H1 (cell line): Measurements from ENCODE around the gene UBE2O. TPM values are rescaled to one million over a fixed set of nuclear protein-coding genes. Genes with fewer than 3 reads are reported as not detected.

Experiments
- CTCF ChIA-PET: fragments of 300-600 bp; sonication (Branson Sonifier 250); formaldehyde crosslinking; loops from one replicate; lab custom pipeline; 2021; ENCODE audit not compliant: partially characterized antibody; lab: Charles Lee
- POLR2A ChIA-PET: fragments of 300-600 bp; sonication (Branson Sonifier 250); formaldehyde crosslinking; loops from one replicate; lab custom pipeline; 2021; ENCODE audit warnings: inconsistent platforms; ENCODE audit not compliant: partially characterized antibody; lab: Charles Lee
- DNase-seq, 2 experiments: peaks; one replicate each; pipeline versions ENCODE4 v3.0.0 to v3.0.0-alpha.2; 2010 to 2022; ENCODE audit warnings: low spot score in 2 of 2, low read depth in 1 of 2, mixed read lengths in 1 of 2
- FAIRE-seq: peaks from 2 replicates; lab custom pipeline; 2011; peaks lifted over from hg19 to GRCh38; lab: Jason Lieb, UNC
- H2AFZ ChIP-seq: 2 replicates; pipeline ENCODE4 v1.8.1; 2012; ENCODE audit warnings: low read length, inconsistent platforms
- H2AK5ac ChIP-seq: 2 replicates; pipeline ENCODE4 v1.6.1; 2013; ENCODE audit warnings: low read depth, low read length
- H2BK120ac ChIP-seq: replicated peaks from 2 replicates; pipeline ENCODE3; 2013; ENCODE audit warnings: low read depth, low read length, inconsistent platforms
- H2BK12ac ChIP-seq: 2 replicates; pipeline ENCODE4 v1.6.1; 2013; ENCODE audit warnings: low read depth, low read length
- H2BK15ac ChIP-seq: 2 replicates; pipeline ENCODE4 v1.6.1; 2013; ENCODE audit warnings: low read length
- H2BK20ac ChIP-seq: 2 replicates; pipeline ENCODE4 v1.6.1; 2013; ENCODE audit warnings: low read length
- H2BK5ac ChIP-seq: 2 replicates; pipeline ENCODE4 v1.6.1; 2013; ENCODE audit warnings: low read depth, low read length
- H3K14ac ChIP-seq: 2 replicates; pipeline ENCODE4 v1.6.1; 2013; ENCODE audit warnings: inconsistent platforms; ENCODE audit not compliant: insufficient read length
- H3K18ac ChIP-seq: 2 replicates; pipeline ENCODE4 v1.6.1; 2013; ENCODE audit warnings: low read length; ENCODE audit errors: extremely low read depth
- H3K23ac ChIP-seq: 2 replicates; pipeline ENCODE4 v1.6.1; 2013; ENCODE audit warnings: inconsistent platforms; ENCODE audit not compliant: insufficient read length
- H3K23me2 ChIP-seq: 2 replicates; pipeline ENCODE4 v1.6.1; 2013; ENCODE audit warnings: low read depth, low read length
- H3K27ac ChIP-seq: 2 replicates; pipeline ENCODE4 v1.6.1; 2011; ENCODE audit warnings: low read depth, low read length, inconsistent platforms
- H3K27me3 ChIP-seq, 4 experiments: replicated peaks in 1 of 4; 1 replicate in 1 of 4; 2 replicates in 3 of 4; pipeline versions ENCODE4 v1.6.1 to v1.8.1; 2011 to 2013; ENCODE audit warnings: low read length in 3 of 4, mild to moderate bottlenecking in 3 of 4, inconsistent platforms in 2 of 4, mixed read lengths in 2 of 4, moderate library complexity in 1 of 4; ENCODE audit not compliant: control insufficient read depth in 3 of 4, insufficient read depth in 3 of 4; ENCODE audit errors: extremely low read depth in 1 of 4
- H3K36me3 ChIP-seq, 4 experiments: 2 replicates each; pipeline versions ENCODE4 v1.6.1 to v1.8.1; 2011 to 2013; ENCODE audit warnings: mild to moderate bottlenecking in 4 of 4, low read length in 3 of 4, moderate library complexity in 2 of 4, control low read depth in 1 of 4, inconsistent platforms in 1 of 4; ENCODE audit not compliant: insufficient read depth in 4 of 4, control insufficient read depth in 2 of 4
- H3K4ac ChIP-seq: replicated peaks from 2 replicates; pipeline ENCODE3; 2013; ENCODE audit warnings: low read length, low read depth, mixed read lengths, inconsistent platforms; ENCODE audit not compliant: insufficient read length
- H3K4me1 ChIP-seq, 4 experiments: replicated peaks in 1 of 4; 1 replicate in 1 of 4; 2 replicates in 3 of 4; pipeline versions ENCODE4 v1.6.1 to v1.8.1; 2011 to 2013; ENCODE audit warnings: low read length in 3 of 4, inconsistent platforms in 2 of 4, mixed read lengths in 1 of 4; ENCODE audit not compliant: insufficient read depth in 4 of 4, control insufficient read depth in 3 of 4
- H3K4me2 ChIP-seq, 2 experiments: 2 replicates each; pipeline versions ENCODE4 v1.6.1 to v1.8.1; 2011 to 2013; ENCODE audit warnings: low read depth in 2 of 2, low read length in 2 of 2, control low read depth in 1 of 2, inconsistent platforms in 1 of 2, mild to moderate bottlenecking in 1 of 2; ENCODE audit not compliant: insufficient read depth in 1 of 2
- H3K4me3 ChIP-seq, 4 experiments: fragments of 200-600, 300-600 bp in 1 of 4; sonication (generic), shearing (Covaris generic), sonication (Bioruptor Twin) in 1 of 4; 2 replicates each; pipeline versions ENCODE4 v1.5.1 to v1.8.1; 2011 to 2016; ENCODE audit warnings: low read length in 4 of 4, low read depth in 3 of 4, control low read depth in 2 of 4, inconsistent platforms in 2 of 4, mild to moderate bottlenecking in 2 of 4, mixed read lengths in 1 of 4, moderate library complexity in 1 of 4; ENCODE audit not compliant: insufficient read depth in 2 of 4; ENCODE audit errors: extremely low read depth in 1 of 4
- H3K56ac ChIP-seq: replicated peaks from 2 replicates; pipeline ENCODE3; 2013; ENCODE audit warnings: low read depth, mild to moderate bottlenecking, mixed read lengths, low read length, inconsistent platforms; ENCODE audit not compliant: insufficient read length
- H3K79me1 ChIP-seq: 2 replicates; pipeline ENCODE4 v1.6.1; 2013; ENCODE audit warnings: low read depth, low read length, control low read depth
- H3K79me2 ChIP-seq, 2 experiments: 2 replicates each; pipeline versions ENCODE4 v1.6.1 to v1.8.1; 2012 to 2013; ENCODE audit warnings: low read length in 2 of 2, mild to moderate bottlenecking in 2 of 2, inconsistent platforms in 1 of 2; ENCODE audit not compliant: insufficient read depth in 2 of 2, control insufficient read depth in 1 of 2
- H3K9ac ChIP-seq, 4 experiments: replicated peaks in 1 of 4; 1 replicate in 1 of 4; 2 replicates in 3 of 4; pipeline versions ENCODE4 v1.6.1 to v1.8.1; 2011 to 2013; ENCODE audit warnings: low read depth in 3 of 4, low read length in 3 of 4, control low read depth in 2 of 4, mild to moderate bottlenecking in 2 of 4, moderate library complexity in 2 of 4, inconsistent platforms in 1 of 4; ENCODE audit errors: extremely low read depth in 1 of 4
- H3K9me3 ChIP-seq, 2 experiments: 2 replicates each; pipeline versions ENCODE4 v1.6.1 to v1.8.1; 2012 to 2013; ENCODE audit warnings: mild to moderate bottlenecking in 2 of 2, moderate library complexity in 2 of 2, control low read depth in 1 of 2, inconsistent platforms in 1 of 2, low read depth in 1 of 2, low read length in 1 of 2, mixed read lengths in 1 of 2; ENCODE audit not compliant: insufficient read depth in 2 of 2
- H4K20me1 ChIP-seq, 2 experiments: replicated peaks in 1 of 2; 2 replicates each; pipeline versions ENCODE3 to v1.8.1; 2011 to 2013; ENCODE audit warnings: inconsistent platforms in 2 of 2, low read length in 2 of 2, mild to moderate bottlenecking in 1 of 2; ENCODE audit not compliant: insufficient read depth in 2 of 2, control insufficient read depth in 1 of 2
- H4K5ac ChIP-seq: 2 replicates; pipeline ENCODE4 v1.6.1; 2013; ENCODE audit warnings: low read length, low read depth, mixed read lengths, inconsistent platforms; ENCODE audit not compliant: insufficient read length
- H4K8ac ChIP-seq: 2 replicates; pipeline ENCODE4 v1.8.0; 2013; ENCODE audit warnings: mild to moderate bottlenecking, moderate library complexity, low read length, inconsistent platforms; ENCODE audit not compliant: insufficient read depth; ENCODE audit errors: extremely low read depth
- H4K91ac ChIP-seq: replicated peaks from 2 replicates; pipeline ENCODE3; 2013; ENCODE audit warnings: low read length, mixed read lengths, inconsistent platforms; ENCODE audit not compliant: insufficient read length
- ASH2L ChIP-seq: fragments of 200-600, 300-600 bp; sonication (generic); IDR thresholded peaks from one replicate; pipeline ENCODE4 v1.7.1; 2017; ENCODE audit warnings: low read length
- CEBPB ChIP-seq: IDR thresholded peaks from 2 replicates; pipeline ENCODE4 v1.6.1; 2012; ENCODE audit warnings: low read depth, low read length
- CREB1 ChIP-seq: IDR thresholded peaks from 2 replicates; pipeline ENCODE4 v1.6.1; 2012; ENCODE audit warnings: inconsistent platforms
- EGR1 ChIP-seq: IDR thresholded peaks from 2 replicates; pipeline ENCODE4 v1.6.1; 2011; ENCODE audit warnings: low read depth, low read length, borderline replicate concordance
- EP300 ChIP-seq, 2 experiments: IDR thresholded peaks; 1 replicate in 1 of 2; 2 replicates in 1 of 2; pipeline ENCODE4 v1.6.1; 2011 to 2012; ENCODE audit warnings: low read depth in 2 of 2, low read length in 2 of 2, mild to moderate bottlenecking in 2 of 2, borderline replicate concordance in 1 of 2, inconsistent platforms in 1 of 2, moderate library complexity in 1 of 2
- FOSL1 ChIP-seq: IDR thresholded peaks from 2 replicates; pipeline ENCODE4 v1.6.1; 2011; ENCODE audit warnings: mild to moderate bottlenecking, low read depth, low read length, moderate library complexity; ENCODE audit not compliant: insufficient read depth
- GABPA ChIP-seq: IDR thresholded peaks from 2 replicates; pipeline ENCODE4 v1.6.1; 2011; ENCODE audit warnings: mild to moderate bottlenecking, low read length, moderate library complexity, borderline replicate concordance; ENCODE audit not compliant: insufficient read depth
- KDM1A ChIP-seq: fragments of 200-600, 300-600 bp; sonication (generic); IDR thresholded peaks from 2 replicates; pipeline ENCODE4 v1.7.1; 2016; ENCODE audit warnings: mild to moderate bottlenecking, low read length, borderline replicate concordance
- RAD21 ChIP-seq, 2 experiments: IDR thresholded peaks in 1 of 2; conservative IDR thresholded peaks in 1 of 2; 2 replicates each; pipeline ENCODE4 v1.6.1; 2011; ENCODE audit warnings: low read depth in 2 of 2, low read length in 2 of 2, improper control_type of control experiment in 1 of 2, inconsistent platforms in 1 of 2, mild to moderate bottlenecking in 1 of 2, moderate library complexity in 1 of 2
- RBBP5 ChIP-seq: IDR thresholded peaks from 2 replicates; pipeline ENCODE4 v1.7.1; 2012; ENCODE audit warnings: low read depth, mild to moderate bottlenecking, inconsistent platforms, low read length, moderate library complexity, borderline replicate concordance
- SP2 ChIP-seq: IDR thresholded peaks from 2 replicates; pipeline ENCODE4 v1.6.1; 2012; ENCODE audit warnings: mild to moderate bottlenecking, low read length, inconsistent platforms
- TAF7 ChIP-seq: optimal IDR thresholded peaks from 2 replicates; pipeline ENCODE3; 2011; ENCODE audit warnings: low read depth, mild to moderate bottlenecking, inconsistent platforms, low read length, moderate library complexity, borderline replicate concordance
- TCF12 ChIP-seq: IDR thresholded peaks from 2 replicates; pipeline ENCODE4 v1.6.1; 2011; ENCODE audit warnings: low read depth, mild to moderate bottlenecking, low read length
- whole genome bisulfite sequencing, 2 experiments: shearing (Covaris generic) in 1 of 2; methylation state at CpG; one replicate each; pipeline versions ENCODE4 v1.1.6 to v1.1.7; 2013 to 2015; ENCODE audit warnings: low lambda C conversion rate in 2 of 2, mixed read lengths in 2 of 2, inconsistent platforms in 1 of 2, low coverage in 1 of 2, missing lambda C conversion rate in 1 of 2; ENCODE audit not compliant: insufficient replicate concordance in 2 of 2, insufficient coverage in 1 of 2, insufficient read length in 1 of 2; ENCODE audit errors: extremely low coverage in 1 of 2, missing lambda C conversion rate in 1 of 2; 5-methylcytosine and 5-hydroxymethylcytosine counted together
- polyA plus RNA-seq, 7 experiments: library from polyadenylated mRNA; depleted of rRNA in 3 of 7; stranded (reverse) in 5 of 7; unstranded in 2 of 7; fragments of >200 nt in 5 of 7; fragments of 200-250 nt in 2 of 7; gene quantifications; 1 replicate in 5 of 7; 2 replicates in 1 of 7; 4 replicates in 1 of 7; pipeline versions ENCODE4 v1.2.1 to v1.2.3, GENCODE V29; 2011 to 2013; ENCODE audit warnings: missing spikeins in 2 of 7, mixed read lengths in 2 of 7
- total RNA-seq: library from RNA; stranded (reverse); fragmentation: NEBNext Ultra II Directional; extraction: Animal tissue kit (Norgen Biotek cat#: 25700); gene quantifications from 2 replicates; pipeline ENCODE4 v1.2.1, GENCODE V29; 2021

UBE2O gene
- total and polyA plus RNA-seq, 2 of the 8 experiments (the other 6 are each of a cell fraction or from before 2014, with no cell fraction given): 24.4 to 63.0 TPM

DNA sequence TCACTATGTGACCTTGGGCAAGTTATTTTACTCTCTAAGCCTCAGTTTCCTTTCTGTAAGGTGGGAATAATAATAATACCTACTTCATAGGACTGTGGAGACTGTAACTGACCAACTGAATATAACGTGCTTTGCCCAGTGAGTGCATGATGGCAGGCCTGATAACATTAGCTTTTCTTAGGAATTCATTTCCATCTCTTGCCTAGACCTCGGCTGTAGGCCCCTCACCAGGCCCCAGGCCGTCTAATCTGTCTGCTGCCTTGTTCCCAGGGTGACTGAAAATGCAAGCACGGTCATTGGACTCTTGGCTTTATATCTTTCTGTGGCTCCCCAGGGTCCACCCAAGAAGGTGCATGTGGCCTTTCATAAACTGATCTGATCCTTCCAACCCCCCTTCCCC lies 6.7 kb upstream of the UBE2O start:
- peak overlapping the region; percentile 43; the same call in 1 of the 2 replicates for H4K8ac ChIP-seq
- no peaks in the 10 kb centered on the region for H3K79me1 ChIP-seq
- H3K27ac ChIP-seq: no peak overlapping the region
- H3K27me3 ChIP-seq: no peaks in the 10 kb centered on the region
- FAIRE-seq (no peak), DNase-seq (no peak)
- POLR2A ChIA-PET: interaction anchor here (1.9 kb wide), 1 partner anchor 49 kb away, joined by 5 read pairs; no protein-coding TSS in a partner anchor
- H3K56ac ChIP-seq: no peak overlapping the region
- H2BK120ac ChIP-seq: no peak overlapping the region
- H3K18ac ChIP-seq: no peak overlapping the region
- H3K23me2 ChIP-seq: no peaks in the 10 kb centered on the region
- H2BK15ac ChIP-seq: 0 out of 2 replicates have a peak overlapping the region, but pooled peaks have one; percentile 49
- H4K91ac ChIP-seq: no peak overlapping the region
- H3K36me3 ChIP-seq: no peaks in the 10 kb centered on the region
- H3K9me3 ChIP-seq: no peaks in the 10 kb centered on the region
- no peak overlapping the region for H2BK12ac ChIP-seq
- H3K9ac ChIP-seq: no peak overlapping the region
- no peak overlapping the region for H3K4ac ChIP-seq
- no peak overlapping the region for H2BK20ac ChIP-seq
- no peak overlapping the region for H3K23ac ChIP-seq
- H3K4me1 ChIP-seq: peaks cover 0 to 8% (median 3%) of the 10 kb centered on the region in 4 experiments; a peak in 4 of 7 replicates
- no peak overlapping the region for H2AK5ac ChIP-seq
- H4K20me1 ChIP-seq: no peaks in the 10 kb centered on the region
- H4K5ac ChIP-seq: no peak overlapping the region
- H2AFZ ChIP-seq: no peak overlapping the region
- no peak overlapping the region for H3K14ac ChIP-seq
- CTCF ChIA-PET: interaction anchor here (0.6 to 15.6 kb wide), 29 partner anchors 10 to 249 kb away, joined by 3 to 446 read pairs (median 7); partner anchors contain the start of gene RHBDF2
- H3K4me2 ChIP-seq: no peak overlapping the region
- WGBS, 2 experiments: 85% methylated on average over 4 of the region's 4 CpGs; no CpG with 5 or more reads in 1 of the 2 experiments
- H3K79me2 ChIP-seq: no peaks in the 10 kb centered on the region
- no peak overlapping the region for H3K4me3 ChIP-seq
- no peak overlapping the region for H2BK5ac ChIP-seq
- TF ChIP-seq EGR1: no peak
- no peak for TF ChIP-seq RBBP5
- no peak for TF ChIP-seq GABPA
- no peak for TF ChIP-seq CEBPB
- TF ChIP-seq SP2: no peak
- no peak for TF ChIP-seq EP300 (IDR thresholded peaks at IDR 0.05; ENCODE audit: borderline replicate concordance in 1 of 2, low read depth in 2 of 2, low read length in 2 of 2)
- no peak for TF ChIP-seq RAD21 (IDR thresholded peaks at IDR 0.05 in 1 of 2, conservative IDR thresholded peaks at IDR 0.05 in 1 of 2; ENCODE audit: low read depth in 2 of 2, low read length in 2 of 2)
- TF ChIP-seq TCF12: no peak
- TF ChIP-seq KDM1A: no peak
- TF ChIP-seq FOSL1: no peak
- TF ChIP-seq TAF7: no peak
- TF ChIP-seq ASH2L: no peak
- TF ChIP-seq CREB1: no peak
